NCI-H146 treated with DMSO at 0.1 percent for 48 hours (cell line): ENCODE results near the gene ACACA.

ENCODE experiments used
- DNase-seq: peaks from one replicate; lab custom pipeline; 2025; ENCODE audit not compliant: unreplicated experiment; lab: John Stamatoyannopoulos, UW

Gene ACACA

DNA sequence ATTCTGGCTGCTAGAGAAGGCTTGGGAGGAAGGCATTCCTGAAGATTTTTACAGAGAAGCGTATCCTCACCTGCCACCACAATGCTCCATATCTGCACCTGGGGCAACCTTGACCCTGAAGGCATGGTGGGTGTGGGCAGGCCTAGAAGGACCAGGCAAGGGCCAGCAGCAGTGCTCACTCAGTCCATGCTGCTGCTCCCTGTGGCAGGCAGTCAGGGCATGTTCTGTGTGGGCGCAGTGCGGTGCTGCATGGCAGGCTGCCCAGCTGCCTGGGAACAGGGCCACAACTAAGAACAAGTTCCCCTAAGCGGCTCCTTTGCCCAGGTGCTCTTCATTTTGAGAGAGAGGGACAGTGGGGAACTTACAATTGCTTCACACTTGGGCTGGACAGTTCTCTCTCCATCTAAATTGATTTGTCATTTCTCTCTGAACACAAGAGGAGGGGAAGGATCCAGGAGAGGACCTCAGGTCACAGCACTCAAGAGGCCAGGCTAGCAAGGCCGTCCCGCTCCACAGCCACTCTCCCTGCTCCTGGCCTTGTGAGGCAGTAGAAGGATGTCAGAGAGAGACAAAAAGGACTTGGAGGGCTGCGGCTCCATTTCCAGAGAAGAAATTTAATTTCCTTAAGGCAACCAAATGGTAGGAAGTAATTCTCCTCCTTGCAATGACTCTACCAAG, 299.1 kb downstream of the ACACA start:
- no peak for DNase-seq

DNA sequence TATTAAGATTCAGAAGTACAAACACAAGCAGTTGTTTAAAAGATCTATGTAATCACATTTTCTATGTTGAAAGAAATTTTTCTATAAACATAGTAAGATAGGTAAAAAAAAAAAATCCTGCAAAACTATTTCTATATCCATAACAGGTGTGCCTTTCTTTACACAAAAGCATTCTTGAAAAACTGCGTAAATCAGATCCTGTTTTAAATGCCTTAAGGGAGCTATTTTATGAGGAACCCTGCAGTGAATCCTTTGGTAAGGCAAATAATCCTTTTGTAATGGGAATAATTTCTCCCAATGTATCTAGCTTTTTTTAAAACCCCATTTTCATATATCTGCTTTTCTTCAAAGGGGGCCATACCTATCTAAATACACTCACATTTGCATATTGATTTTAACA, 300.6 kb downstream of the ACACA start:
- DNase-seq: peak; percentile 96

DNA sequence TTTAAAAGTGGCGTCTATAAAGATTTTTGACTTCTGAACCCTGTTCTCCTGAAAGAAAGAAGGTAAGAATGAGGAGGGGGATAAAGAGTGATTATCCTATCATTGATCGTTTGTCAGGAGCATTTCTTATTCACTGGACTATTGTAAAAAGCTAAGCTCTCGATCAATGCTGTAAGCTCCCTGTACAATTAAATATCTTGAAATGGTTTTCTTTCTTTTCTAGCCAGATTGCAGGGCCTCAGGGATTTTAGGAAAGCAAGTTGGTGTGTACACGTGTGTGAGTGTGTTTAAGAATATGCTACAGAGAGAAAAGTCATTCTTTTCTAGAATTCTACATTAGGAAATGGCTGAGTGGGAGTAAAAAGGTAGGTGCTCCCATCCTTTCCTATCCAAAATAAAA, 303.4 kb downstream of the ACACA start:
- no peak for DNase-seq

DNA sequence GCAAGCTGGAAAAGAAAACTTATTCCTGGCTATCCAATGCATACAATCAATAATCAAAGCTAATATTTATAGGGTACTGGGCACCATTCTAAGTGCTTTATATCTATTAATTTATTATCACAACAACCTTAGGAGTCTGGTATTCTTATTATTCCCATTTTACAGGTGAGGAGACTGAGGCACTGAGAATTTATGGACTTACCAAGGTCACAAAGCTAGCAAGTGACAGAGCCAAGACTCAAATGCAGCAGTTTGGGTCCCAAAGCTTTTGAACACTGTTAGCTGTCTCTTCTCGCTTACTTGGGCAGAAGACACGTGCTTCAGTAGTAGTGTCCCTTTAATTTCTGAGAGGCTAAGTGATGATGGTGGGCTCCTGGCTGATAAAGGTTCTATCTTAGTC, 305.3 kb downstream of the ACACA start:
- DNase-seq: no peak

DNA sequence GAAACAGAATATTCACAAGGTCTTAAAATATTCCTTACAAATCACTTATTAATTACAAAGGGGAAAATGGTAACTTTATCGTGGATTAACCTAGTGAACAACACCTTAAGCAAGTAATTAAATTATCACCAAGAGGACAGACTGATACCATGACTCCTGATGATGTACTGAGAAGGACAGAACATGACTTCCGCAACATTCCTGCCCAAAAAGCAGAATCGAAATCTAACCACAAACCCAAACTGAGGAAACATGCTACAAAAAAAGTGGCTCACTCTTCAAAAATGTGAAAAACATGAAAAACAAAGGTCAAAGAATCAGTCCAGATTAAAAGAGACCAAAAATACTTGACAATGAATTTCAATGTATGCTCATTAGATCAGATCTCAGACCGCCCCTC, 306.4 kb downstream of the ACACA start:
- DNase-seq: no peak

DNA sequence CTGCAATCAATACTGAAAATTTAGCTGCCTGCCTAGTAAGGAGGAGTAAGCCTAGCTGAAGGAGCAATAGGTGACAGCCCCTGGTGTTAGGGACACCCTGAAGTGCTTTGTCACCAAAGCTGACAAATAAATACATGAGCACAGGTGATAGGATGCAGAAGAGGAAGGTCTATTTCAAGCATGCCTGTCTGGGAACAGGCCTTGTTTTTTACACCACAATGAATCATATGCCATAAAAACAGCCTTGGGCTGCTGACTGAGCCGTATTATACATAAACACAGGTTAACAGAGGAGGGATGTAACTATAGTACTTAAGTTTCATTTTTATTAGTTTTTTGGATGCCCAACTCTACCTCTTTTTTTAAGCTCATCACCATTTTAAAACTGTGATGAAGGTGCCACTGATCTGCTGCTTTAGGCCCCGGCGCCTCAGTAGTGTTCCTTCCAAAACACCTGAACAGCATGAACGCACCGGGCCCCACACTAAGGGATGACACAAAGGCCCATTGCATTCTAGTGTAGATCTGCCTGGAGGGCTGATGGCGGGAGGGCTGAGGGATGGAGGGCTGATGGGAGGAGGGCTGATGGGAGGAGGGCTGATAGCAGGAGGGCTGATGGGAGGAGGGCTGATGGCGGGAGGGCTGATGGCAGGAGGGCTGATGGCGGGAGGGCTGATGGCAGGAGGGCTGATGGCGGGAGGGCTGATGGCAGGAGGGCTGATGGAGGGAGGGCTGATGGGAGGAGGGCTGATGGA, 307.5 kb downstream of the ACACA start:
- no peak for DNase-seq

DNA sequence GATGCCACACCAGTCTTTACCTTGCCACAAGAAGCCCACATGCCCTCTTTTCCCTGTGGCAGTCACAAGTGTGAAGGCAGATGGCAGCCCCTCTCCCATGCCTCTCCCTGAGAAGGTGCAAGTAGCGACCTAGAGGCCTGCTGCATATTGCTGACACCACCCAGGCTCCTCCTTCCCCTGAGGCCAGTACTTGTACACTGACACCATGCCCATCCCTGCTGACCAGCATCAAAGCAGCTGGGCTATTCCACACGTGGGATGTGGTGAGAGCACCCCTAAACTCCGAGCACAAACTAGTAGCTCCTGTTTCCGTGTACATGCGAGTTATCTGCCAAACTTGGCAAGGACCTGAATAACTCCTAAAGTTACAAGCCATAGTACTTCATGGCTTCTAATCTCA, 308.5 kb downstream of the ACACA start:
- no peak for DNase-seq

DNA sequence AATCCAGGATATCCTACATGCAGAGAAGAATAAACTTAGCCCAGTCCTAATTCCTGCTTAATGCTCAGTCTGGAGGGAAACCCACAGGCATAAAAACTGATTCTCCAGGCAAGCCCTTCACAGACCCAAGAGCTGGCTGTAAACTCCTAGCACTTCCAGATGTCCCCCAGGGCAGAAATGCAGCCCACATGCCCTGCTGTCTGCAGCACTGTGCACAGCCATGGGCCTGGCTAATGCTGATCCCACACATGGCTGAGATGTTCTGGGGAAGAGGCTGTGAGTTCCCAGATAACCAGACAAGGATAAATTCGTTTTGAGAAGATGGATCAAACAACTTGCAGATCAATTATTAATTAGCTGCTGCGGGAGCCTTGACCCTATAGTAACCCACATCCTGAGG, 309.5 kb downstream of the ACACA start:
- DNase-seq: no peak

DNA sequence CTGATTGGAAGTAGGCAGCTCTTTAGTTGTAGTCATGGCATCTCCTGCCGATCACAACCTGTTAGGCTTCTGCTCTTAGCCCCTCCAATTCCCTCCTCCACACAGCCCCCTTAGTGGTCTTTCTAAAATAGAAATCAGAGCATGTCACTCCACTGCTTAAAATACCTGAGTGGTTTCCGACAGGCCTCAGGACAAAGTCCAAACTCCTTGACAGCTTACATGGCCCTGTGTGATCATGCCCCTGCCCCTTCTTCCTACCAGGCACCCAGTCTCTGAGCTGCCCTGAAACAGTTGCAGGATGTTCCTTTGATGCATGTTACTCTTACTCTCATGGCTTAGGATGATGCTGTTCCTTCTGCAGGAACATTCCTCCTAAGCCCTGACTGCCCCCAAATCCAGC, 310.6 kb downstream of the ACACA start:
- DNase-seq: no peak

DNA sequence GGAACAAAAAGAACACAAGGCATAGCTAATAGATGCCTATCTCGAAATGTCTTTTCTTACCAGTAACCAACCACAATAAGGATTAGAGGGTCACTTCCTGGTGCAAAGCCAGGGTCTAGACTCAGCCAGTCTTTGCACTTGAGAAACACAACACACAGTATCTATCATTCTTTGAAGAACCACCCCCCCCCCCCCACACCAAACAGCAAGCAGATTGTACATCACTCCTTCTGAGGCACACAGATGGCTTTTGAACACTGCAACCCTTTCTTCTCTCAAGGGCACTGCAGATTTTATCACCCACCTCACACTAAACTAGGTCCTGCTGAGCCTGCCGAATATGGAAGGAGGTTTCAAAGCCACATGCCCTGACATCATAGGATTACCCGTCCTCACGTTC, 312.2 kb downstream of the ACACA start:
- DNase-seq: no peak

DNA sequence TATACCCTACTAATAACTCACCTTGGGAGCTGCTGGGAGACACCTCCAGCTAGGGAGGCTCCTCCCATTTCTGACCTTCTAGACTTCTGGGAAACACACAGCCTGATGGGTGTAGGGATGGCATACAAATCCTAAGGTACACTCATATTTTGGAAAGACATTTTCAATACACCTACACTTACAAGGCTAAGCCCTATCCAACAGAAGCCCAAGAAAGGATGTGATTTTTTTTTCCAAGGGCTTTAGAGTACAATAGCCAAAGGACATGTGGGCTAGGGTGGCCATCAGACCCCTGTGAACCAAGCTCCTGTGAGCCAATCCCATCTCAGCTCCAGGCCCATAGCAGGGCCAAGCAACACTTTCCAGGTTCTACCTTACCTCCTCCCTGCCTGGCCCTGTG, 313.9 kb downstream of the ACACA start:
- DNase-seq: no peak

DNA sequence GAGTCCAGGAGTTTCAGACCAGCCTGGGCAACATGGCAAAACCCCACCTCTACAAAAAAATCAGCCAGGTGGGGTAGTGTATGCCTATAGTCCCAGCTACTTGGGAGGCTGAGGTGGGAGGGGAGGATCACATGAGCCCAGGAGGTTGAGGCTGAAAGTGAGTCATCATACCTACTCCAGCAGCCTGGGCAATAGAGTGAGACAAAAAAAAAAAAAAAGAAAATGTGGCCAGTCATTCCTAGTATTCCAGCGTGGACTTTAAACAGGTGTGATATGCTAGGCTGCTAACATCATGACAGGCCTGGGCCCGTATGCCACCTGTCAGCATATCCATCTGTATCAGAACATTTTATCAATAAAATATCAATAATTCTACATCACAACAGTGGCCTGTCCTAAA, 314.6 kb downstream of the ACACA start:
- no peak for DNase-seq

DNA sequence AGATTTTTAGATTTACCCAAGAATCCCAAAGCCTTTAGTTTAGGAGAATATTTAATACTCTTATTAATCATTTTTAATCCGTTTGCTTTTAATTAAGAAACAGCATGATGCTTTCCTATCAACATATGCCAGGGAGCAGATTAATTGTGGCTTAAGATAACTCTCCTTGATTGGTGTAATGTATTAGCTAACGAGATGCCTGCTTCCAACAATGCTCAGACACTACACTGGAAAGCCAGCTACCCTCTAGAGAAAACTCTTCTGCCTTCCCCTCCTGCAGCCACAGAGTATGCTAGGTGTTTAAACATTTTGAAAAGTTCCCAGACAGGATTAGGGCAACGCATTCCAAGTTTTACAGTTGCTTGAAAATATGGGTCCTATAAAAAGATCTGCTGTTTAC, 315.7 kb downstream of the ACACA start:
- no peak for DNase-seq

DNA sequence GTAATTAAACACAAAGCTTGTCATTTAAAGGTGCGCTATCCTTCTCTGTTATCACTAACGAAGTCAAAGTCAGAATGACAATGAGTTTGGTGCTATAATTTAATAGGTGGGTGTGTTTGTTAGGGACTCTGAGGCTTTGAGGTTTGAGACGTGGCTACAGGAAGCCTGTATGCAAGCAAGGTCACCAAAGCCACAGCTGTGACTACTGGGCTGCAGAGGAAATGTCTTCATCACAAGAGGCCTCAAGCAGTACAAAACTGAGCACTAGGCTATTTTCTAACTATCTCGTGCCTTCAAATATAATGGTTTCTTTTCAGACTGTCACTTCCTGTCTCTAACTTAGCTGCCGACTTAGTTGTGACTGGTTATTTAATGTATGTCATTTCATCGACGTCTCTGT, 316.7 kb downstream of the ACACA start:
- DNase-seq: no peak

DNA sequence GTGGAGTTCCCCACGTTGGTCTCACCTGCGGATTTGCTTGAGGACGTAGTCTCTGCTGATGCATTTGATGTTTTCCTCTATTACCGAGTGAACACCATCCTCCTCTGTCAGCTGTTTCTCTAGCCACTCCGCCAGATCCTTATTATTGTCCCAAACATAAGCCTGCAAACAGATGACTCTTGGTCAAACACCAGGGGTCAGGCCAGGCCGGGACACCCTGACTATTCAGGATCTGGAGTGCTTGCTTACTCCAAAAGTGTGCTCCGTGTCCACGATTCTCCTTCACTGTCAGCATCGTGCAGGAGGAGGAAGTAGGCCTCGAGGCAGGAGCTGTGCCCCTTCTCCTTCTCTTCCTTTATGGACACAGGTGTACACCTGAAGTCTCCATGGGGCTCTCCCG, 317.7 kb downstream of the ACACA start:
- DNase-seq: no peak

DNA sequence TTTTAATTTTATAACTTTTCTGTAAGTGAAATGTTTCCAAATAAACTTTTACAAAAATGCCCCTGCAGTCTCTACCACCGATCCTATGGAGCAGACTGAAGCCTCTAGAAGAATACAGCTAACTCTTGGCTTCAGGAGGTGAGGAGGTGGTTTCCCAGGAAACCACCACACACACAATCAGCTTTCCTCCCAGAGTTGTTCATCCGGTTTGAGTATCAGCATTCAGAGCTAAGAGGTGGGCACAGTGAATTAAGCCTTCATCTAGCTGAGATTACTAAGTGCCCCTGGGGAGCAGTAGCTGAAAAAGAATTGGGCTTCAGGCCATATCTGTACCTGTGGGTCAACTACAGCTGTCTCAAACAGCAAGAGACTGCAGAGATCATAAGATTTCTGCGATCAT, 318.2 kb downstream of the ACACA start:
- DNase-seq: no peak

DNA sequence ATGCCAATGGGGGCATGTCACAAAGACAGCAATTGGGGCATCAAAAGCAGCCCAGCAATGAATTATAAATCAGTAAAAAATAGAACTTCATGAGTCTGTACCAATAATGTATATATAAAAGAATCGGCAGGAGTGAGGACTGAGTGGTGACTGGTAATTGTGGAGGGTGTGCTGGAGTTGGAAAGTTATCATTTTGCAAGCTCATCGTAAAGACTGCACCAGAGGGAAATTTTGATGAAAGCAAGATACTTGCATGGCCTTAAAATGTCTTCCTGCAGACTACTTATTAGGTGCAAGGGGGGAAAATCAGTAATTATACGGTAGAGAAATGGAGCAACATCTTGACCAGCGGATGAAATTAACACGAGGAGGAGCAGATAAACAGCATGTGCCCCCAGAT, 319.0 kb downstream of the ACACA start:
- no peak for DNase-seq

DNA sequence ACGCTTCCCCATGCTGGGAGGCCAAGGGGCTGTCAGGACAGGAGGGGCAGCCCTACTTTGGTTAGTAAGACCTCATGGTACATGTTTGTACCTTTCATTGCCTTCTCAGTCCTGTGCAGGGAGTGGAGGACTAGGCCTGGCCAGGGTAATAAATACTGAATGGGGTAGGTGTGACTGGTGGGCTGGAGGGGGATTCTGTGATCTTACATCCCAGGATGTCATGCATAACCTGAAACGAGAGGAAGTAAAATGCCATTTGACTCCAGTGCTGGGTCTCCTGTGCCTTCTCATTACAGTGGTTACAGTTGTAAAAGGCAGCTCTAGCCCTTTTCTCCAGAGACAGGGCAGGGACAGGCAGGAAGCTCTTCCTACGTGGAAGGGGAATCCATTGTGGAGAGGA, 319.7 kb downstream of the ACACA start:
- no peak for DNase-seq

DNA sequence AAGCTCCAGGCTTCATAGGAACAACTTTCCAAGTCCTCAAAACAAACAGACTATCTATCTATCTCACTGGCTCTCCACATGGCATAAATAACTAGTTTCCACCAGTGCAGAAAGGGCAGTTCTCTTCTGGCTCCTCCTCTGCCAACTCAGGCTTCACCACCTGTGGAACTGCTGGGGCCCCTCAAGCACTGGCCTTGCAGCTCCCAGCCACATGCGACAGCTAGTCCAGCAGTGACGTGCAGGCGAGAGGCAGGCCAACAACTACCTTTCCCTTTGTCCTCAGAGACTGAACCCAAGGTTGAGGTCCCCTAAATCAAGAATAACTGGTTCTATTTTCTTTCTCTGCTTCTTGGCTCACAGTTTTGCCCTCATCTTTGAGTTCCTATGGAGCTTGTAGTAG, 320.3 kb downstream of the ACACA start:
- no peak for DNase-seq

DNA sequence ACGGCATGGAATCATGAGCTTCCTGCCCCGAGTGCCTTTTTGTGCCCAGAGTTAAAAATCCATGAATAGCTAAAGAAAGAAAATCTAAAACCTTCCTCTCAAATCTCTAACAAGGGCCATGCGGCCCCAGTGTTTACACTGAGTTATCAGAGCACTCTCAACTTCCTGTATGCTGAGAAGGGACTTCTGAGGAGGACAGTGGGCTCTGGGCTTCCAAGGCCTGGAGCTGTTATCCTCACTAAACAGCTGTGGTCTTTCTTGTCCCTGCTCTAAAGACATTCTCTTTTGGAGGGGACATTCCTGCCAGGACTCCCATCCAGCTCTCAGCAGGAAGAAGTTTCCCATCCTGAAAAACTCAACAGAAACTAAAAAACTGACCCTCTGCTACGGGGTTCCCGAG, 322.3 kb downstream of the ACACA start:
- DNase-seq: no peak

DNA sequence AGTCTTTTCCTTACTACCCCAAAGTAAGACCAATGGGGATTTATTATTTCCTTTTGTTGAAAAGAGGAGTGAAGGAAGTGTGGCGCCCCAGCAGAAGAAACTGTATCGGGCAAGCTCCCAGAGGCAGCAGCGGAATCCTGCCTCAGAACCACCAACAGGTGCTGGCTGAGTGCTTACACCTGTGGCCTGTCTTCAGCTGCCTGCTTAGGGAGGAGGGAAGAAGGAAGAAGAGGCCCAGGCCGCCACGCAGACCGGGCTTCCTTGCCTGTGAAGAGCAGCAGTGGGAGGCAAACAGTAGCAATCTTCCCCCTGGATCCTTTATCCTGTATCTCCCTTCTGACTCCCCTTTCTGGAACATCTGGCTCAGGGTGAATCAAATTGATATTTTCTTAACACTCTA, 323.2 kb downstream of the ACACA start:
- DNase-seq: no peak

DNA sequence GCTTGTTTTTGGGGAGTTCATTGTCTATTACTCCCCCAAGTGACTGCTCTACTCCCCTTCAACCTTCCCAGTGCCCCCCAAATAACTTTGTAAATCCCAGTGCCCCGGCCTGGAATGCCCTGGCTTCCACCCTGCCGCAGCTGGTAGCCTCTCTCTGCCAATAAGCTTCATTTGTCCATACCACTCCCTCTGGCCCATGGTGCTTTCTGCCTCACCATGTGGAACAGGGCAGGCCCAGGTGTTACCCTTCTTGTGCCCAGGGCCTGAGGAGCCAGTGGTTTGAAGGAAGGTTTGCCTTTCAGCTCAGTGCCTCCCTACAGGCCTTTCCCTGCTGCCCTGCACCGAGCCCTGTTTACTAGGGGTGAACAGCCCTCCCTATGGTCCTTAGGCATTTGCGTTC, 323.7 kb downstream of the ACACA start:
- no peak for DNase-seq

DNA sequence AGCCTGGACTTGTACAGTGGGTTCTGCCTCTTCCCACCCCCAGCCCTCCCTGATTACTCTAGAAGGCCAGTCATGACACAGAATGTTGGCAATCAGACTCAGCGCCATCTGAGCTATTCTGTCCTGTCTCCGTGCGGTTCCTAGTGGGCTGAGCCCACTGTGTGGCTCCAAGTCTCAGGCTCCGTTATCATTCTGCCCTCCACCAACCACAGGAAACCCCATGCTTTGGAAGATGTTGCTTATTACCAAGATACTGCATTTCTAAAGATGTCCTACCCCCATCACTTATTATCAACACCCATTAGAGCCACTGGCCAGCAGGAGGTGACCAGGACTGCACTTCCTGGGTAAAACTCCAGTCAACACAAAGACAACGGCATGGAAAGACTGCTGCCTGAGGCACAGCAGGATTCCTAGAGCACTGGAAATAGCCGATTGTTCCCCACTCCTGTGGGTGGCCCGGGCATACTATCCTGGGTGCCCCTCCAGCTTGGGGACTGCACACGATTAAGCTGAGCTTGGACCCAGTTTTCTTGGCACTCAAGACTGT, 324.2 kb downstream of the ACACA start:
- peak; percentile 42 for DNase-seq
